Transverse colon (tissue), 4 donors: Measurements from ENCODE around the gene SYNJ2. TPM values are rescaled to one million over a fixed set of nuclear protein-coding genes. Genes with fewer than 3 reads are reported as not detected.
A peak's percentile ranks its signal among the peaks of the same experiment; 100 is the strongest.

Experiments used
- DNase-seq: peaks from one replicate; pipeline ENCODE4 v3.0.0-alpha.2; 2019
- H3K27ac ChIP-seq, 4 donors: fragments of 200-600 bp; sonication (generic); 2 replicates each; pipeline ENCODE4 v1.5.1; 2016 to 2018; ENCODE audit warnings: inconsistent platforms in 4 of 4
- H3K27me3 ChIP-seq: fragments of 200-600 bp; sonication (generic); 2 replicates; pipeline ENCODE4 v1.5.1; 2017; ENCODE audit warnings: inconsistent platforms
- H3K36me3 ChIP-seq, 4 donors: fragments of 200-600 bp; sonication (generic); 2 replicates each; pipeline ENCODE4 v1.5.1; 2017 to 2019; ENCODE audit warnings: inconsistent platforms in 4 of 4
- H3K4me1 ChIP-seq, 4 donors: fragments of 200-600 bp; sonication (generic); 2 replicates each; pipeline ENCODE4 v1.5.1; 2017 to 2020; ENCODE audit warnings: inconsistent platforms in 4 of 4
- H3K4me3 ChIP-seq, 4 donors: fragments of 200-600 bp; sonication (generic); 1 replicate in 1 of 4; 2 replicates in 3 of 4; pipeline versions ENCODE4 v1.5.1 to v1.6.1; 2017 to 2019; ENCODE audit warnings: inconsistent platforms in 4 of 4
- H3K9me3 ChIP-seq, 2 donors: fragments of 200-600 bp; sonication (generic); 2 replicates each; pipeline ENCODE4 v1.5.1; 2017 to 2019; ENCODE audit warnings: inconsistent platforms in 2 of 2
- CTCF ChIP-seq, 5 experiments: fragments of 200-600 bp in 3 of 5; fragments of 450-650 bp in 2 of 5; sonication (generic) in 3 of 5; IDR thresholded peaks; 1 replicate in 2 of 5; 2 replicates in 3 of 5; pipeline ENCODE4 v1.5.1; 2016 to 2017; ENCODE audit warnings: antibody characterized with exemption in 5 of 5, inconsistent platforms in 3 of 5, mild to moderate bottlenecking in 2 of 5, moderate library complexity in 1 of 5
- EP300 ChIP-seq: sonication (generic); formaldehyde crosslinking; IDR thresholded peaks from one replicate; pipeline ENCODE4 v1.6.1; 2017; ENCODE audit warnings: antibody characterized with exemption, low read depth
- POLR2A ChIP-seq: fragments of 450-650 bp; IDR thresholded peaks from one replicate; pipeline ENCODE4 v1.6.1; 2016; ENCODE audit warnings: antibody characterized with exemption, mild to moderate bottlenecking, moderate library complexity
- POLR2AphosphoS5 ChIP-seq, 3 donors: sonication (generic); formaldehyde crosslinking; IDR thresholded peaks; one replicate each; pipeline ENCODE4 v1.6.1; 2016; ENCODE audit warnings: antibody characterized with exemption in 3 of 3
- WGBS, 2 donors: methylation state at CpG; one replicate each; pipeline ENCODE4 v1.1.5; 2018; ENCODE audit warnings: low coverage in 1 of 2; 5-methylcytosine and 5-hydroxymethylcytosine counted together
- in situ Hi-C, 4 donors: fragments of 200-750 bp; cut with MboI; loops; one replicate each; pipeline versions ENCODE4 v1.15.0 to v1.15.1; 2017; ENCODE audit warnings: low sequenced_read_pairs in 3 of 4, low pct_ligation_motif_present in 1 of 4, low pct_unique_long_range_greater_than_20kb in 1 of 4
- intact Hi-C: fragments of 100-400 bp; cut with DNase I; formaldehyde crosslinking; loops from one replicate; pipeline ENCODE4 v1.15.1; 2023; ENCODE audit warnings: low total_unique reads
- total RNA-seq, 4 donors: library from RNA; depleted of rRNA; stranded (reverse); fragments of >200 nt; gene quantifications; one replicate each; pipeline ENCODE4 v1.1.0, GENCODE V29; 2016

Gene SYNJ2
- total RNA-seq, 4 donors from 2014 or later, result 27.8 to 42.6 (median 31.8) TPM

DNA sequence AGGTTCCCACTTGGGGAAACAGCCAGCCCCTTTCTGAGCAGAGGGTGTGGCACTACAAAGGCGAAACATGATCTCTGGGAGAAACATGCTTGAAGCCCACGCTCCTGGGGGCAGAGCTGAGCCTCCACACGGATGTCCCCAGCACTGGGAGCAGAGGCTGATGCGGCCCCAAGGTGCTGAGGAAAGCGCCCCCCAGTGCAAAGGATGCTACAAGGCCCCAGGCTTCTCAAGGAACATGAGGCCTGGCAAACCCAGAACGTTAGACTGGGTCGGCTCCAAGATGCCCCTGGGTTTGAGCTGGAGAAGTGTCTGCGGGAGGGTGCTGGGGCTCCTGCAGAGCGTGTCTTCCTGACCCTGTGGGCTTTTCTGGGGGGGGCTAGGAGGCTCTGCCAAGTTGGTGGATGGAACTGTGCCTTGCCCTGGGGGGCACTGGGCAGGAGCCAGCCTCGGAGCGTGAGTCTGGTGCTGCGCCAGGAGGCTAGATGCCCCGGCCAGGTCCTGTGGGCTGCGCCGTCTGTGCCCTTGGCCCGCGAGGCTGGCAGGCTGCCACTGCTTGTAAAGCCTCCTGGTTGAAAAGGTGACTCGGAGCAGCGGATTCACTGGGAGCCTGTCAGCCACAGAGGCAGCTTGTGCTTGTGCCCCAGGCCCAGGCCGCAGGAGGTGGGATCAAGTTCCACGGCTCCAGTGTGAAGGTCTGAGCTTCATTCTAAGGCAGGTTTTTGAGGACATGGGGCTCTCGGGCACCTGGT is 8.1 kb downstream of the SYNJ2 start:
- Histone ChIP-seq H3K4me3 (peak overlapping the region in 1 of 4 donors; percentile 6), H3K4me1 (peaks cover 19 to 56% (median 42%) of the 10 kb centered on the region in 4 donors)
- WGBS, 2 donors, result 35% methylated on average over 22 of the region's 22 CpGs; no CpG with 5 or more reads in 1 of the 2 donors

GRCh38 chr6:157990321-157991066 is 8.8 kb downstream of the SYNJ2 start:
- DNase-seq, result no peak
- H3K4me3 ChIP-seq, result no peak overlapping the region
- no peaks in the 10 kb centered on the region for H3K27me3 ChIP-seq
- peaks cover 16 to 48% (median 34%) of the 10 kb centered on the region in 4 donors for H3K4me1 ChIP-seq
- 62% methylated on average over 15 of the region's 15 CpGs; no CpG with 5 or more reads in 1 of the 2 donors for WGBS, 2 donors
- H3K9me3 ChIP-seq, result no peaks in the 10 kb centered on the region
- TF ChIP-seq EP300 (no peak), POLR2A (no peak), POLR2AphosphoS5 (IDR thresholded peaks at IDR 0.05) (no peak), CTCF (IDR thresholded peaks at IDR 0.05) (no peak)
- in situ Hi-C loops, result no loop called here
- no peaks in the 10 kb centered on the region for H3K36me3 ChIP-seq
- H3K27ac ChIP-seq, result peak overlapping the region; percentile 20 to 64 (median 62)
- intact Hi-C loops, result no loop called here

More for the DNA sequence above, 8.1 kb downstream of the SYNJ2 start:
- Histone ChIP-seq H3K27ac (peak overlapping the region; percentile 20 to 64 (median 62)), H3K36me3 (no peaks in the 10 kb centered on the region), H3K27me3 (no peaks in the 10 kb centered on the region), H3K9me3 (no peaks in the 10 kb centered on the region)
- TF ChIP-seq EP300 (no peak), POLR2AphosphoS5 (IDR thresholded peaks at IDR 0.05) (no peak), POLR2A (no peak), CTCF (IDR thresholded peaks at IDR 0.05) (no peak)
- DNase-seq, result peak; percentile 85
- intact Hi-C loops, result loop anchor here (10.0 kb wide), 1 partner anchor 85 kb away; no protein-coding TSS in a partner anchor
- in situ Hi-C loops, result no loop called here

- no peak for TF ChIP-seq POLR2A
- TF ChIP-seq POLR2AphosphoS5 (IDR thresholded peaks at IDR 0.05), result no peak
- no peak for TF ChIP-seq CTCF (IDR thresholded peaks at IDR 0.05)
- TF ChIP-seq EP300, result no peak
- no peak overlapping the region for H3K4me3 ChIP-seq
- no peaks in the 10 kb centered on the region for H3K36me3 ChIP-seq
- WGBS, 2 donors, result 84 to 97% methylated on average over 6 to 11 of the region's 11 CpGs
- DNase-seq, result no peak
- no peak overlapping the region for H3K27ac ChIP-seq
- H3K27me3 ChIP-seq, result no peaks in the 10 kb centered on the region
- H3K4me1 ChIP-seq, result peaks cover 15 to 42% (median 29%) of the 10 kb centered on the region in 4 donors
- no peaks in the 10 kb centered on the region for H3K9me3 ChIP-seq
- intact Hi-C loops (no loop called here), in situ Hi-C loops (no loop called here)
These were observed 9.4 kb downstream of the SYNJ2 start for GRCh38 chr6:157991067-157991432.

DNA sequence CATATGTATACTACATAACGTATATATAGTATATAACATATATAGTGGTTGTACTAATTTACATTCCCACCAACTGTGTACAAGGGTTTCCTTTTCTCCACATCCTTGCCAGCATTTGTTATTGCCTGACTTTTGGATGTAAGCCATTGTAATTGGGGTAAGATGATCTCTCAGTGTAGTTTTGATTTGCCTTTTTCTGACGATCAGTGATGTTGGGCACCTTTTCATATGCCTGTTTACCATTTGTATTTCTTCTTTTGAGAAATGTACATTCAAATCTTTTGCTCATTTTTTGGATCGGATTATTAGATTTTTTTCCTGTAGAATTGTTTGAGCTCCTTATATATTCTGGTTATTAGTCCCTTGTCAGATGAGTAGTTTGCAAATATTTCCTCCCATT is 11.4 kb downstream of the SYNJ2 start:
- TF ChIP-seq CTCF (IDR thresholded peaks at IDR 0.05), result no peak
- TF ChIP-seq POLR2A, result no peak
- no peak for TF ChIP-seq EP300
- TF ChIP-seq POLR2AphosphoS5 (IDR thresholded peaks at IDR 0.05), result no peak
- H3K4me1 ChIP-seq, result peaks cover 15 to 38% (median 24%) of the 10 kb centered on the region in 4 donors
- no peak for DNase-seq
- intact Hi-C loops (no loop called here), in situ Hi-C loops (no loop called here)
- H3K27me3 ChIP-seq, result no peaks in the 10 kb centered on the region
- H3K4me3 ChIP-seq, result no peak overlapping the region
- no peaks in the 10 kb centered on the region for H3K36me3 ChIP-seq
- 66 to 72% methylated on average over 3 of the region's 3 CpGs for WGBS, 2 donors
- no peaks in the 10 kb centered on the region for H3K9me3 ChIP-seq
- H3K27ac ChIP-seq, result no peak overlapping the region
